Measurements from ENCODE around the gene DVL1. TPM values are rescaled to one million over a fixed set of nuclear protein-coding genes. Genes with fewer than 3 reads are reported as not detected.
A peak's percentile ranks its signal among the peaks of the same experiment; 100 is the strongest.

The DVL1 gene
- polyA plus RNA-seq, 4 donors, result 46.7 to 88.8 (median 61.3) TPM

DNA sequence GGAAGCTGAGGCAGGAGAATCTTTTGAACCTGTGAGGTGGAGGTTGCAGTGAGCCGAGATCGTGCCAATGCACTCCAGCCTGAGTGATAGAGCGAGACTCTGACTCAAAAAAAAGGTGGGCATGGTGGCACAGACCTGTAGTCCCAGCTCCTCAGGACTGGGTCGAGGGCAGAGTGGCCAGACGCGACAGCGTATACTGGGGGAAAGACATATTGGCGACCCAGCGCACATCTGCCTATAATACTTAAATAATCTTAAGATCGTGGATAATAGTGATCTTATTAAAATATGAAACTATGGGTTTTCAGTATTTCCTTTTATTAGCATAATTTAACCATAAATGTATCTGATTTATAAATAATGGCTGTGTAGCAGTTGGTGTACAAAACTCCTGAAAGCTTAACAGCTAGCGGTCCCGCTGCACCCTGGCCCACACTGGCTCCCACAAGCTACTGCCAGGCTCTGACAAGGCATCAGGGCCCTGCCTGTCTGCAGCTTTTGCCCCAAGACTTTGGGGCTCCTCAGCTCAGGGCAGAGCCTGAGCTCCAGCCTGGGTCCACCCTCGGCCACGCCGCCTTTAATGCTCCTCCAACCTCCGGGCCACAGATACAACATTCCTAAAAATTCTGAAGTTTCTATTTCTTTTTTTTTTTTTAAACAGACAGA is 28.5 kb upstream of the DVL1 start:
- FAIRE-seq (no peak), DNase-seq (no peak)
- Histone ChIP-seq H3K27me3 (ENCODE audit: control insufficient read depth in 3 of 3, insufficient read depth in 3 of 3, low read length in 3 of 3) (no peaks in the 10 kb centered on the region), H3K4me3 (ENCODE audit: low read depth in 1 of 3, low read length in 3 of 3) (no peak overlapping the region), H3K9me3 (ENCODE audit: control insufficient read depth in 2 of 2, insufficient read depth in 1 of 2, low read depth in 1 of 2, low read length in 1 of 2) (no peaks in the 10 kb centered on the region), H3K4me1 (ENCODE audit: control insufficient read depth in 3 of 3, insufficient read depth in 2 of 3, low read depth in 1 of 3, low read length in 2 of 3) (peaks cover 0 to 19% (median 5%) of the 10 kb centered on the region in 3 donors), H3K27ac (ENCODE audit: low read depth in 1 of 3, low read length in 2 of 3) (no peak overlapping the region), H3K36me3 (ENCODE audit: control insufficient read depth in 3 of 3, insufficient read depth in 2 of 3, low read depth in 1 of 3, low read length in 3 of 3) (peaks cover 0 to 54% (median 3%) of the 10 kb centered on the region in 3 donors)
- WGBS, 3 donors, result 96% methylated on average over 16 of the region's 16 CpGs

- Histone ChIP-seq H3K27ac (ENCODE audit: low read depth in 1 of 3, low read length in 2 of 3) (no peak overlapping the region), H3K4me3 (ENCODE audit: low read depth in 1 of 3, low read length in 3 of 3) (no peak overlapping the region), H3K4me1 (ENCODE audit: control insufficient read depth in 3 of 3, insufficient read depth in 2 of 3, low read depth in 1 of 3, low read length in 2 of 3) (peaks cover 0 to 28% (median 5%) of the 10 kb centered on the region in 3 donors), H3K27me3 (ENCODE audit: control insufficient read depth in 3 of 3, insufficient read depth in 3 of 3, low read length in 3 of 3) (no peaks in the 10 kb centered on the region), H3K9me3 (ENCODE audit: control insufficient read depth in 2 of 2, insufficient read depth in 1 of 2, low read depth in 1 of 2, low read length in 1 of 2) (no peaks in the 10 kb centered on the region), H3K36me3 (ENCODE audit: control insufficient read depth in 3 of 3, insufficient read depth in 2 of 3, low read depth in 1 of 3, low read length in 3 of 3) (peaks cover 0 to 56% (median 3%) of the 10 kb centered on the region in 3 donors)
- no peak for DNase-seq
- 91 to 94% (median 93%) methylated on average over 10 of the region's 10 CpGs for WGBS, 3 donors
- no peak for FAIRE-seq
Measured at GRCh38 chr1:1376551-1377226, 27.5 kb upstream of the DVL1 start.

- no peaks in the 10 kb centered on the region for H3K27me3 ChIP-seq (ENCODE audit: control insufficient read depth in 3 of 3, insufficient read depth in 3 of 3, low read length in 3 of 3)
- H3K27ac ChIP-seq (ENCODE audit: low read depth in 1 of 3, low read length in 2 of 3), result peak within 1 kb of the TSS; percentile 78 to 95 (median 87)
- FAIRE-seq (peak; percentile 19), DNase-seq (peak; percentile 100)
- H3K9me3 ChIP-seq (ENCODE audit: control insufficient read depth in 2 of 2, insufficient read depth in 1 of 2, low read depth in 1 of 2, low read length in 1 of 2), result no peaks in the 10 kb centered on the region
- H3K36me3 ChIP-seq (ENCODE audit: control insufficient read depth in 3 of 3, insufficient read depth in 2 of 3, low read depth in 1 of 3, low read length in 3 of 3), result peaks cover 0 to 50% (median 3%) of the 10 kb centered on the region in 3 donors
- peaks cover 0 to 32% (median 5%) of the 10 kb centered on the region in 3 donors for H3K4me1 ChIP-seq (ENCODE audit: control insufficient read depth in 3 of 3, insufficient read depth in 2 of 3, low read depth in 1 of 3, low read length in 2 of 3)
- 0 to 1% (median 0%) methylated on average over 62 to 85 of the region's 85 CpGs for WGBS, 3 donors
- H3K4me3 ChIP-seq (ENCODE audit: low read depth in 1 of 3, low read length in 3 of 3), result peak within 1 kb of the TSS; percentile 90 to 99 (median 96)
Measured at GRCh38 chr1:1374929-1375662, 25.9 kb upstream of the DVL1 start, which contains the start of gene AURKAIP1. AURKAIP1 (minus strand) TSS chr1:1375207; CDS start chr1:1374756, 451 bp downstream.

- Histone ChIP-seq H3K4me1 (ENCODE audit: control insufficient read depth in 3 of 3, insufficient read depth in 2 of 3, low read depth in 1 of 3, low read length in 2 of 3) (peaks cover 0 to 32% (median 5%) of the 10 kb centered on the region in 3 donors), H3K4me3 (ENCODE audit: low read depth in 1 of 3, low read length in 3 of 3) (peak overlapping the region; percentile 90 to 99 (median 96)), H3K9me3 (ENCODE audit: control insufficient read depth in 2 of 2, insufficient read depth in 1 of 2, low read depth in 1 of 2, low read length in 1 of 2) (no peaks in the 10 kb centered on the region), H3K36me3 (ENCODE audit: control insufficient read depth in 3 of 3, insufficient read depth in 2 of 3, low read depth in 1 of 3, low read length in 3 of 3) (peaks cover 0 to 50% (median 3%) of the 10 kb centered on the region in 3 donors), H3K27me3 (ENCODE audit: control insufficient read depth in 3 of 3, insufficient read depth in 3 of 3, low read length in 3 of 3) (no peaks in the 10 kb centered on the region), H3K27ac (ENCODE audit: low read depth in 1 of 3, low read length in 2 of 3) (peak overlapping the region; percentile 78 to 95 (median 87))
- 0 to 1% (median 0%) methylated on average over 19 to 24 of the region's 24 CpGs for WGBS, 3 donors
- DNase-seq (peak in 1 of 2 donors; percentile 16), FAIRE-seq (no peak)
Measured at GRCh38 chr1:1374589-1374928, 25.3 kb upstream of the DVL1 start.

DNA sequence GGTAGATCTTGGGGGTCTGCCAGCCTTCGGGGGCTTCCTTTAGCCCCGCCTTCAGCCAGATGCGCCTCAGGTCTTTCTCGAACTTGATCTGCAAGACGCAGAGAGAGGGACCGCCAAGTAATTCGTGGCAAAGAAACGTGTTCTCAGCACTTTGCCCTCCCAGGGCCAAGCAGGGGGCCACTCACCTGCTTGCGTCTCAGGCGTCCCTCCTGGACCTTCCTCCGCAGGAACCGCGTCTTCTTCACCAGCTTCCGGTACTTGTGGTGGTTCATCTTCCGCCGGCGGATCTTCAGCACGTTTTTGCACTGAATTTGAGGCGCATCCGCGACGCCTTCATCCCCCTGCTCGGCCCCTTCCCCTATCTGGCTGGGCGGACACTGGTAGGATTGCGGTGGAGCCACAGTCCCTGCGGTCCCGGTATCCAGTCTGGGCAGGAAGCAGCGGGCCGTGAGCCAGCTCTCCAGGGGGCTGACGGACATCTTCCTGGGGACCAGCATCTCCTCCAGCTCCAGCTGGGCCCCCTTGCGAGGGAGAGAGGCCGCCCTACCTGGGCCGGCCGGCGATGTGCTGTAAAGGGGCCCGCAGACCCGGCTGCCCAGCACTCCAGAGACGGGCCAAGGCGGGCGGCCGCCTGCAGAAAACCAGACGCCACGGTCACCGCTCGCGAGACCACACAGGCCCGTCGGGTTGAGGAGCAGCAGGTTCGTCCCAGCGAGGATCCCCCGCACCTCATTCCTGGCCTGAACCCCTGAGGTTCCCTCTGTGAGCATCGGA is 24.8 kb upstream of the DVL1 start:
- DNase-seq, result no peak
- no peaks in the 10 kb centered on the region for H3K27me3 ChIP-seq (ENCODE audit: control insufficient read depth in 3 of 3, insufficient read depth in 3 of 3, low read length in 3 of 3)
- peaks cover 0 to 32% (median 5%) of the 10 kb centered on the region in 3 donors for H3K4me1 ChIP-seq (ENCODE audit: control insufficient read depth in 3 of 3, insufficient read depth in 2 of 3, low read depth in 1 of 3, low read length in 2 of 3)
- H3K4me3 ChIP-seq (ENCODE audit: low read depth in 1 of 3, low read length in 3 of 3), result peak overlapping the region; percentile 90 to 99 (median 96)
- 49 to 51% (median 51%) methylated on average over 50 to 52 of the region's 52 CpGs for WGBS, 3 donors
- no peaks in the 10 kb centered on the region for H3K9me3 ChIP-seq (ENCODE audit: control insufficient read depth in 2 of 2, insufficient read depth in 1 of 2, low read depth in 1 of 2, low read length in 1 of 2)
- FAIRE-seq, result no peak
- peak overlapping the region; percentile 78 to 95 (median 87) for H3K27ac ChIP-seq (ENCODE audit: low read depth in 1 of 3, low read length in 2 of 3)
- peaks cover 0 to 48% (median 3%) of the 10 kb centered on the region in 3 donors for H3K36me3 ChIP-seq (ENCODE audit: control insufficient read depth in 3 of 3, insufficient read depth in 2 of 3, low read depth in 1 of 3, low read length in 3 of 3)

DNA sequence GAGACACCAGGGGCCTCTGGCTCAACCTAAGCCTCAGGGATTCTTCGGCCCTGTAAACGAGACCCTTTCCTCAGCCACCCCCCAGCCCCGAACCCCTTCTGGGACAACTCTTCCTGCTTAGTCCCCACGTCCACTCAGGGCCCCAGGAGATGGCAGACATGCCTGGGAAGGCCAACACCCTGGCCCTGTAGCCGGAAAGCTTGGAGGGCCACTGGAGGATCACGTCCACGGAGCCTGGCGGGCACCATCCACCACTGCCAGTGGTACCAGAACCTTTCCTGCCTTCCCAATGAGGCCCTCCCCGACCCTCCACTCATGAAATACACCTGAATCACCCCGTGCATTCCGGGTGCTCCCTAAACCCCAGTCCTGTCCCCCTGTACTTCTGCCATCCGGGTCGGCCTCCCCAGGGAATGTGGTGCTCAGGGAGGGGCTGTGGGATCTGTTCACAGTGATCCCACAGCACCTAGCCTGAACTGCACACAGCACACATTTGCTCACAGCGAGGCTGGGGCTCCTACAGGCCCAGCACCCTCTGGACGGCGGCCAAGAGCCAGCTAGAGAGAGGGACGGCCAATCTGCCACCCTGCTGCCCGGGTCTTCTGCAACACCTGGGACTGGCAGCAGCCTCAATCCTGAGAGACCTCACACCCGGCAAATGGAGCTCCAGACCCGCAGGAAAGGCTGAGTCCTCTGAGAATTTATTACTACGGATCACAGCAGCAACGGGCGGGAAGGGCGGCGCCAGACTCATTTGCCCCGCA is 24.0 kb upstream of the DVL1 start:
- Histone ChIP-seq H3K36me3 (ENCODE audit: control insufficient read depth in 3 of 3, insufficient read depth in 2 of 3, low read depth in 1 of 3, low read length in 3 of 3) (peaks cover 0 to 48% (median 3%) of the 10 kb centered on the region in 3 donors), H3K4me1 (ENCODE audit: control insufficient read depth in 3 of 3, insufficient read depth in 2 of 3, low read depth in 1 of 3, low read length in 2 of 3) (peaks cover 0 to 32% (median 5%) of the 10 kb centered on the region in 3 donors), H3K27me3 (ENCODE audit: control insufficient read depth in 3 of 3, insufficient read depth in 3 of 3, low read length in 3 of 3) (no peaks in the 10 kb centered on the region), H3K4me3 (ENCODE audit: low read depth in 1 of 3, low read length in 3 of 3) (peak overlapping the region in 2 of 3 donors; percentile 13 to 99), H3K27ac (ENCODE audit: low read depth in 1 of 3, low read length in 2 of 3) (no peak overlapping the region), H3K9me3 (ENCODE audit: control insufficient read depth in 2 of 2, insufficient read depth in 1 of 2, low read depth in 1 of 2, low read length in 1 of 2) (no peaks in the 10 kb centered on the region)
- 80 to 86% (median 84%) methylated on average over 26 of the region's 26 CpGs for WGBS, 3 donors
- FAIRE-seq, result no peak
- no peak for DNase-seq

- 28 to 31% (median 30%) methylated on average over 26 of the region's 26 CpGs for WGBS, 3 donors
- peaks cover 0 to 3% of the 10 kb centered on the region in 2 donors for H3K9me3 ChIP-seq (ENCODE audit: control insufficient read depth in 2 of 2, insufficient read depth in 1 of 2, low read depth in 1 of 2, low read length in 1 of 2)
- FAIRE-seq (no peak), DNase-seq (peak; percentile 55 to 82)
- H3K27me3 ChIP-seq (ENCODE audit: control insufficient read depth in 3 of 3, insufficient read depth in 3 of 3, low read length in 3 of 3), result no peaks in the 10 kb centered on the region
- peak overlapping the region in 1 of 3 donors; percentile 20 for H3K27ac ChIP-seq (ENCODE audit: low read depth in 1 of 3, low read length in 2 of 3)
- H3K4me1 ChIP-seq (ENCODE audit: control insufficient read depth in 3 of 3, insufficient read depth in 2 of 3, low read depth in 1 of 3, low read length in 2 of 3), result peaks cover 0 to 32% (median 5%) of the 10 kb centered on the region in 3 donors
- H3K36me3 ChIP-seq (ENCODE audit: control insufficient read depth in 3 of 3, insufficient read depth in 2 of 3, low read depth in 1 of 3, low read length in 3 of 3), result peaks cover 0 to 43% (median 3%) of the 10 kb centered on the region in 3 donors
- no peak overlapping the region for H3K4me3 ChIP-seq (ENCODE audit: low read depth in 1 of 3, low read length in 3 of 3)
Measured at GRCh38 chr1:1371746-1372711, 22.8 kb upstream of the DVL1 start.
